M059J (cell line): Measurements from ENCODE around the gene CTBP1. TPM values are rescaled to one million over a fixed set of nuclear protein-coding genes. Genes with fewer than 3 reads are reported as not detected.

Source experiments
- DNase-seq: peaks from one replicate; pipeline ENCODE4 v3.0.0-alpha.2; 2012; ENCODE audit warnings: low read depth
- total RNA-seq: library from RNA; depleted of rRNA; stranded (reverse); fragments of >200 nt; shearing (Covaris generic); gene quantifications from 2 replicates; pipeline ENCODE4 v1.2.3, GENCODE V29; 2014

The CTBP1 gene
- total RNA-seq, 1 experiment from 2014 or later = 166 TPM

DNA sequence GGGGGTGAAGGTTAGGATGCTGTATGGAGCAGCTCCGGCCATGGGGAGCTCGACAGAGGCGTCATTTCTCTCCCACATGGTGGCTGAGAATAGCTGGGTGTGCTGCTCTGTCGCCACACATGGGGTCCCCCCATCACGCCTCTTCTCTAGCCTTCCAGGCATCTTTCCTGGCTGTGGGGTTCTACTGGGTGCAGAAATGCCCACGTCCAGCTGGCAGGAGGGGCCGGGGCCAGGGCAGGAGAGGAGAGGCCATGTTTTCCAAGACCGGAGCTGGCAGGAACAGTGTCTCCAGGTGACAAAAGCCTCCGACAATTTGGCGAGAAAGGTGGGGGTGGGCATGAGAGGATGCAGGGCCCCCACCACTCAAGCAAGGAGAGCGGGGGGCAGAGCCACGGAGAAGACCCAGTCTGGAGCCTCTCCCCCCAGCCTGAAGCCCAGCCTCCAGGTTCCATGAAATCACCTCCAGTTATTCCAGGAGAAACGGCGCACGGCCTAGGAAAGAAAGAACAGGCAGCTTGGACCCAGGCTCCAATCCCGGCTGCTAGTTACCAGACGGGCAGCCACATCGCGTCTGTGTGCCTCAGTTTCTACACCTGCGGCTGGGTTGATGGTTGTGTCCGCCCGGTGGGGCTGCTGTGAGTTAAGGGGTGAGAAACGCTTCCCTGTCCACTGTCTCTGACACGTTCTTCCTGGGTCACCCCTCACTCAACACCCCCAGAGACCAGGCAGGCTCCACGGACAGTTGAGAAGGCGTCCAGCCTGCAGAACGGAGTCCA is 49.2 kb downstream of the CTBP1 start:
- no peak for DNase-seq

DNA sequence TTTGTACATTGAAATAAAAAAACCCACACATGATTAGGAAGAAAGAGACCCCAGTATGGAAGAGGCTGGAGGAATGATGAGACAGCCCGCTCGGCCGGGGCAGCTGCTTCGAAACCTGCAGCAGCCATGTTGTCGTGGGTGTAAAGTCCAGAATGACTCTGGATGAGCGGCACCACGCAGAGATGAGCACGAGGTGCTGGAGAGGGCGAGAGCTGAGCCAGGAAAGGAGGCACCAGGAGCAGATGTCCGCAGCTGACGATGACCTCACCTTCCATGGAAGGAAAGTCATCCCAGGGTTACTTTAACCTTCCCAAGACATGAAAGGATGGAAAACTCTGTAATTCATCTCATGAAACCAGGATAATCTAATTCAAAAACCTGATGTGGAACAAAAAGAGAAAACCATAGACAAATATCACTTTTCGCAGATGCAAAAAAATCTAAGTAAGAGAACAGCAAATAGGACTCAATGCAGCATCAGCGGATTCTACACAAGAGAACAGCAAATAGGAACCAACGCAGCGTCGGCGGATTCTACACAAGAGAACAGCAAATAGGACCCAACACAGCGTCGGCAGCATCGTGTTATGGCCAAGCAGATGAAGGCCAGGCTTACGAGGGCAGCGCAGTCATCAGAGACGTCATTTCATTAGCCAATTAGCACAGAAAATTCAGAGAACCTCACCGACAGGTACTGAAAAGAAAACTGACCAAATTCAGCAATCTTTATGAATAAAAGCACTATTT is 50.7 kb downstream of the CTBP1 start:
- no peak for DNase-seq

DNA sequence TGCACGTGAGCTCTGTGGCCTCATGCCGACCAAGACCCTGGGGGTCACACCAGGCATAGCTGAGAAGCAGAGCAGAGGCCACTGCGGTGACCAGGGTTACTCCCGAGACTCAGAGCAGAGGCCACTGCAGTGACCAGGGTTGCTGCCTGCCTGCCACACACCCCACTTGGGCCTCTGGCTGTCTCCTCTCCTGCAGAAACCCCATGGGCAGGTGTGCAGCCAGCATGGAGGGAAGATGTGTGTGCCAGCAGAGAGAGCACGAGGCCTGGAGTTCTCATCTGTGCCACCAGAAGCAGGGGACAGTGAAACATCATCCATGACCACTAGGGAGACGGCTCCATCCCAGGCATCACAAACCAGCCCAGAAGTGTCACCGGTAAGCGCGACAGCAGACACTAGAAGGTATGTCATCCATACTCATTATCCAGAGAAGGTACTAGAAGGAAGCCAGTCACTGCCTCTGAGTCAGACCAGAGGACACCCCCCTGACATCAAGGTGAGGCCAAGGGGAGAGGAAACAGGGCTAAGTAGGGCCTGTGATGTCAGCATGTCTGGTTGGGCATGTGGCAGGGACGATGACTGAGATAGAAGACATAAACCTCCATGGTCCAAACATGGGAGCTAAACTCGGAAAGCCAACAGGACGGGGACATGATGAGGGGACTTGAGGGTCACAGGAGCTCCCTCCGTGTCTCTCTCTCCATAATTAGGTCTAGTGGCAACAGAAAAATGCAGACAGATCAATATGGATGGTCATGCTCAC is 52.3 kb downstream of the CTBP1 start:
- no peak for DNase-seq

DNA sequence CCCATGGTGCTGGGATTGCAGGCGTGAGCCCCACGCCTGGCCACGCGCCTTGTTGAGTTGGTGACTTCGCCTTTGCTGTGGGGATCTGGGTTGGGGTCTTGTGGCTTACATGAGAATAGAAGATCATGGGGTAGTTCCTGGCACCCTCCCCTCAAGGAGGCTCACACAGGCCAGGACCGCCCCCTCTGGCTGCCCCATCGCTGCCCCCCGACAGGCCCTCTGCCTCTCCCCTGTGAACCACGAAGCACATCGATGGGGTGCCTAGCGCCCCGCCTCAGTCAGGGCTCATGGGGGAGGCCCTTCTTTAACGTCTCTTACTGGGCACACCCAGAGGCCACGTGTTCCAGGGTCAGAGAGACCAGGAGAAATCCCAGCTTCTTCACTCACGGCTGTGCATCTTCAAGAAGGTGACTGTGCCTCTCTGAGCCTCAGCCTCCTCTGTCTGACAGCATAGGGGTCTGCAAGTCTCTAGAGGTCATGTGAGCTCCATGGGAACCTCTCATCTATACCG is 53.0 kb downstream of the CTBP1 start:
- DNase-seq = no peak

DNA sequence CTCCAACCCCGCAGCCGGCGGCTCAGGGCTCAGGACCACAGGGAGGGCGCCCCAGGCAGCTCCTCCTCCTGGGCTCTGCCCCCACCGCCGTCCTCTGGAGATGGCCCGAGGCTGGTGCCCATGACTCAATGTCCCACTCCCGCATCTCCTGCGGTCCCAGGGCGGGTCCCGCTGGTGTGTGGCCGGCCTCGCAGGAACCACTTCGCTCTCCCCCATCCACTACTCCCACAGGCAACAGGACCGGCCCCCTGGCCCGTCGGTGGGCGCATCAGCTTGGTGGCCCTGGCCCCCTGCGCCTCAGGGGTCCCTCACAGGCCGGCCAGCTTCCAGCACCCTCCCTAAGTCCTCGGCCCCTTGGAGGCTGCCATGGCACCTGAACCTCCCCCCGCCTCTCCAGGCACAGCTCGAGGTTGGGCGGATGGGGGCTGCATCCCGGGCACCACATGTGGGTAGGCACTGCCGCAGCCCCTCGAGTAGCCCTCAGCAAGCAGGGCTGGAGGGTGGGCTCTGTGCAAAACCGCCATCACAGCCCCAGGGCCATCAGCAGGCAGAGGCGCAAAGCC is 53.7 kb downstream of the CTBP1 start:
- no peak for DNase-seq

DNA sequence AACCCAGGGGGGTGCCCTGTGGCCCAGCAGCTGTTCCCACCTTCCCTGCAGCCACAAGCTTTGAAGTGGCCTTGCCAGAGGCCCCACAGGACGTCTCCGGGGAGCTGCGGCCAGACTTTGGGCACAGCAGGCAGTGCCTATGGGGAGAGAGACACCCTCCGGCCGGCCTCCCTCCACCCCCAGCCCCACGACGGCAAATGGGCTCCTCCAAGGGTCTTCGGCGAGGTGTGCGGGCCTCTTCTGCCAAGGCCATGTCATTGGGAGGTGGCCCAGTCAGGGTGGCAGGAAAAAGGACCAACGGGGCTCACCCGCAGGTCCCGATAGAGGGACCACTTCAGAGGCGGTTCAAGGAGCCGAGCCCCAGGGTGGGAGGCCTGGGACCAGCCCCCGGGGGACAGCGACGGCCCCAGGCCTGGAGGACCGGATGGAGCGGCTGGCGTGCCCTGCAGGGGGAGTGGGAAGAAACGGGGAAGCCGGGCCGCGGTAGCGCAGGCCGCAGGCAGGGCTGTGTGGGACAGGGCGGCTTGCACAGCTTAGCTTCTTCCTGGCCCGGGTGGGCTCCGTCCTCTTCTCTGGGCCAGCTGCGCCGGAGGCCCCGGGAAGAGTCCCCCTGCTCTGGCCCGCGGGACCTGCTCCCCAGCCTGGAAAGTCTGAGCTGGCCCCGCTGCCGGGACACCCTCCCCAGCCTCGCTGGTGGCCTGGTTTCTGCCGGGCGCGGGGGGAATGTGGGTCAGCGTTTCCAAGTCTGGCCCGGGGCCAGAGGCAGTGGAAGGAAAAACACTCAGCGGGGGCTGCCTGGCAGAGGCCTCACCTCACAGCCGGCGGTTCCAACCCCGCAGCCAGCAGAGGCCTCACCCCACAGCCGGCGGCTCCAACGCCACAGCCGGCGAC is 54.7 kb downstream of the CTBP1 start:
- DNase-seq = peak; percentile 12

DNA sequence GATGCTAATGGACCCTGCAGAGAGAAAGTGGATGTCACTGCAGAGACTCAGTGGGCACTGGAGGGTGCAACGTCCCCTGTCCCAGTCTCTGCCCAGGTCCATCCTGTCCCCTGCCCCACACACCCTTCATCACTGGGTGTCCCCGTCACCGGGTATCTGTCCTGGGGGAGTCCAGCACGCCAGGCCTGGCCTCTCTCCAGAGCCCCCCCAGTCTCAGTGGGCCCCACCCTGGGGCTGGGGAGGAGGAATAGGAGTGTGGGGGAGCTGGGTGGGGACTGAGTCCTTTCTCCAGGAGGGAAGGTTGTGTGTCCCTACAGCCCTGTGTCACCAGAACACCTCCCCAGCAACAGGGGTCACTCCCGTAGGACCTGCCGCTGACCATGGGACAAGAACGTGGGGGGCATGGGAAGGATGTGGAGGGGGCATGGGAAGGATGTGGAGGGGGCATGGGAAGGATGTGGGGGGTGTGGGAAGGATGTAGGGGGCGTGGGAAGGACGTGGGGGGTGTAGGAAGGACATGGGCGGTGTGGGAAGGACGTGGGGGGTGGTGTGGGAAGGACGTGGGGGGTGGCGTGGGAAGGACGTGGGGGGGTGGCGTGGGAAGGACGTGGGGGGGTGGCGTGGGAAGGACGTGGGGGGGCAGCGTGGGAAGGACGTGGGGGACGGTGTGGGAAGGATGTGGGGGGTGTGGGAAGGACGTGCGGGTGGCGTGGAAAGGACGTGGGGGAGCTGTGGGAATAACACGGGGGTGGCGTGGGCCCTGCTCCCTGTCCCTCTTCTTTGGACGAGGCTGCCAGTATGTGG is 55.5 kb downstream of the CTBP1 start:
- no peak for DNase-seq

DNA sequence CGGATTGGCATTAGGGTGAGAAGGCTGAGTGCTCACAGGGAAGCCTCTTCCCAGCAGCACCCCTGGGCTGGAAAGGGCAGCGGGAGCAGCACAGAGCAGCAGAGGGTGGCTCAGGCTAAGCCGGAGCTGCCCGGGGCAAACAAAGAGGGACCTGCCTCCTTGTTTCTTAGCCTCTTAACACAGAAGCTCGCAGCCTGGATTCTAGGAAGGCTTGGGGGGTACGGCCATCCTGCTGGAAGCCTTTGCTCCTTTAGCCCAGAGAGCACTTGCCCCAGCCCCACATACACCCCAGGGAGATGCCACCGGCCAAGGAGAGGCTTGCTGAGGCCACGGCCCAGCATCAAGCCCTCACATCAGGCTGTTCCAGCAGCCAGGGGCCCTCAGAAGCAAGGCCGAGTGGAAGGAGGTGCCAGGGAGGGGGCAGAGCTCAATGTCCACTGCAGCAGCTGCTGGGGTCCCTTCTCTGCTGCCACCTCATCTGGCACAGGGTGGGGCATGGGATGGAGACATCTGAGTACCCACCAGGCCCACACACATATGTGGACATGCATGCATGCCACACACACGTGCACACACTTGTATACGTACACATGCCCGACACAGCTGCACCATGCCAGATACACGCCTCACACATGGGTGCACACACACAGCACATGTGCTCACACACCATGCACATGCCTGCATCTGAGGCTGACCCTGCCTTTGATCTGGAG is 56.3 kb downstream of the CTBP1 start:
- DNase-seq = peak; percentile 66

DNA sequence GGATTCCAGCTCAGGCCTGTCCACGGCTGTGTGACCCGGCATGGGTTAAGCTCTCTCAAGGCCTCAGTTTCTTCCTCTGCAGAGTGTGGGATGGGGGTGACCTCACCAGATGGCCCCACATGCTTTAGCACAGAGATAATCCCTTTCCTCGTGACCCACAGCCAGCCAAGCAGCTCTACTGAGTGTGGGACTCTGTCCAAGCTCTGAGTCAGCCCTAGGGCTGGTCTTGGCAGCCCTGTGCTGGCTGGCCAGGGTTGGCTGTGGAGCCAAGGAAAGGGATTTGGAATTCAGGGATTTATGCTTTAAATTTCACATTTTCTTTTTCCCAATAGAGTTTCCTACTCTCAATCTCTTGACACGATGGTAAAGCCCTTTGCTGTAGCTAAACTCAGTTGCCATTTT is 56.8 kb downstream of the CTBP1 start:
- DNase-seq = peak; percentile 93

DNA sequence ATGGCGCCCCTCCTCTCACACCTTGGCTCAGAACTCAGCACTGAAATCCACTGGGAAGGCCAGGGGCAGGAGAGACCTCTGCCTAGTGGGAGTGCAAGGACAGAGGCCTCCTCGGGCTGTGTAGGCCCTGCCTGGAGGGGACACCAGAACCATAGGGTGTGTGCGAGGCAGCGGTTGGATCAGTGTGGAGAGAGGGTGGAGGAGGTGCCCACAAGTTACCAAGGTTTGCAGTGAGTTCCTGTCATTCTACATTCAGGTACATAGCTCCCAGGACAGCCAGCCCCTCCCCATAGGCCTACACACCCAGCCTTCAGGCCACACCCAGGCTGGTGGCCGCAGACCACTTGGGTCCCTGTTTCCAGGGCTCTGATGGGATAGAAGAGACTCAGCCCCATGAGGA is 57.3 kb downstream of the CTBP1 start:
- no peak for DNase-seq

DNA sequence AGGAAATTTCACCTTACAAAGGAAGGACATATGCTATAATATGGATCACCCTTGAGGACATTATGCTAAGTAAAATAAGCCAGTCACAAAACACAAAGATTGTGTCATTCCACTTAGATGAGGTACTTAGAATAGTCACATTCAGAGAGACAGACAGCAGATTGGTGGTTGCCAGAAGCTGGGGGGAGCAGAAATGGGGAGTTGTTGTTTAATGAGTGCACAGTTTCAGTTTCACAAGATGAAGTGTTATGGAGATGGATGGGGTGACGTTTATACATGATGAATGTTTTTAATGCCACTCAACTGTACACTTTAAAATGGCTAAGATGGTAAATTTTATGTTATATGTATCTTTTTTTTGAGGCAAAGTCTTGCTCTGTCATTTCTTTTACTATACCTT is 61.7 kb downstream of the CTBP1 start:
- DNase-seq = no peak

DNA sequence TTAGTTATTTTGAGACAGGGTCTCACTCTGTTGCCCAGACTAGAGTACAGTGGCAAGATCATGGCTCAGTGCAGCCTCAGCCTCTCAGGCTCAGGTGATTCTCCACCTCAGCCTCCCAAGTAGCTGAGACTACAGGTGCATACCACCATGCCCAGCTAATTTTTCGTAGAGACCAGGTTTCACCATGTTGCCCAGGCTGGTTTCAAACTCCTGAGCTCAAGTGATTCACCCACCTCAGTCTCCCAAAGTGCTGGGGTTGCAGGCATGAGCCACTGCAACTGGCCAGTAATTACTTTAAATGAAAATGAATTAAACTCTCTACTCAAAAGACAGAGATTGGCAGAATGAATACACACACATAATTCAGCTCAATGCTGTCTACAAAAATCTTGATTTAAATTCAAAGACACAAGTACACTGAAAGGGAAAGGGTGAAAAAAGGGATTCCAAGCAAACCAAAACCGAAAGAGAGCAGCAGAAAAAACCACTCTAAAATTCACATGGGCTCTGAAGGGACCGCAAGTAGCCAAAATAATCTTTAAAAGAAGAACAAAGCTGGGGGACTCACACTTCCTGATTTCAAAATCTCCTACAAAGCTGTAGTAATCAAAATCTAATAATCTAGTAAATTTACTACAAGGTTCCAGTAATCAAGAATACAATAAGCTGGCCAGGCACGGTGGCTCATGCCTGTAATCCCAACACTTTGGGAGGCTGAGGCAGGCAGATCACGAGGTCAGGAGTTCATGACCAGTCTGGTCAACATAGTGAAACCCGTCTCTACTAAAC is 64.8 kb downstream of the CTBP1 start:
- DNase-seq = no peak

DNA sequence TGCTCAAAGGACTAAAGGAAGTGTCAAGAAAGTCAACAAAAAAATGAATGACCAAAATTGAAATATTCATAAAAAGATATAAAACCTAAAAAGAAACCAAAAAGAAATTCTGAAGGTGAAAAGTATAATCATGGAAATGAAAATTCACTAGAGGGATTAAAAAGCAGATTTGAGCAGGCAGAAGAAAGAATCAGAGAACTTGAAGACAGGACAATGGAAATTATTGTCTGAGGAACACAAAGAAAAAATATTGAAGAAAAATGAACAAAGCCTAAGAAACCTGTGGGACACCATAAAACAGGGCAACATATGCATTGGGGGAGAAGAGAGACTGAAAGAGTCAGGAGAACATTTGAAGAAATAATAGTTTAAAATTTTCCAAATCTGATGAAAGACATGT is 66.6 kb downstream of the CTBP1 start:
- no peak for DNase-seq

DNA sequence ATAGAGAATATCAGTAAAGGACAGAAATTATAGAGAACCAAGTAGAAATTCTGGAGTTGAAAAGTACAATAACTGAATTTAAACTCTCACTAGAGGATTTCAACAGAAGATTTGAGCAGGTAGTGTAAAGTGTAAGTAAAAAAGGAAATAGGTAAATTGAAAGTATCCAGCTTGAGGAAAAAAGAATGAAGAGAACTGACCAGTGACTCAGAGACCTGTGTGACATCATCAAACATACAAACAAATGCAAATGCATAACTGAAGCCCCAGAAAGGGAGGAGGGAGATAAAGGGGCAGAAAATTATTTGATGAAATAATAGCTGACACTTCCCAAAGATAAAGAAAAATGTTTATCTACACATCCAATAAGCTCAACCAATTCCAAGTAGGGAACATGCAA is 68.3 kb downstream of the CTBP1 start:
- no peak for DNase-seq

DNA sequence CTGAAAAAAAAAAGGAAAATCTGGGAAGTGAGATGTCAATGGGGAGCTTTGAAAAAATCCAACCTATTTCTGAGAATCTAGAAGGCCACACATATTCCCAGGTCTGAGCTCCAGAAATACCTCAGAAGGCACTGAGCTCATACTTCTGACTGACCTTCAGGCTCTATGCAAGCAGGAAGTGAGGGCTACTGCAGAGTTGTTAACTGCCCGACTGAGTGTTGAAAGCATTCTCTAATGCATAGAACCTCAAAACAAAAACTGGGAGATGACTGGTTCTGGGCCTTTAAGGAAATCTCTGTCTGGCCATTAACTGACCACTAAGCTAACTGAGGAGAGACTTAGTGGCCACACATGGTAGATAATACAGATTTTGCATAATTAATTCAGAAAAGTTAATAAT is 69.0 kb downstream of the CTBP1 start:
- no peak for DNase-seq

DNA sequence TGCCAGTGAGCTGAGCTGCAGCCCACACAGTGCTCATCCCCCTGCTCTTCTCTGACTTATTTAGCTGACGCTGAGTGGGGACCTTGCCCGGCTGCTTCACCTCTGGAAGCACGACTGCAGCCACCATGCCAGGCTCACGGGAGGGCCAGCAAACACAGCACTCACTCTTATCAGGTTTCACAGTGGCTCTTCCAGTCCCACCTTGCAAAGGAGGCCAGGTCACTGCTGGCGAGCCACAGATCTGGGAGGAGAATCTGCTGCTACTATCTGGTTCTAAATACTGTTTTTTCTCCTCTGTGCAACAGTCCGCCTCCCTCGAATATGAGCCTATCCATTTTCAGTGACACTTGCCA is 69.9 kb downstream of the CTBP1 start:
- no peak for DNase-seq

DNA sequence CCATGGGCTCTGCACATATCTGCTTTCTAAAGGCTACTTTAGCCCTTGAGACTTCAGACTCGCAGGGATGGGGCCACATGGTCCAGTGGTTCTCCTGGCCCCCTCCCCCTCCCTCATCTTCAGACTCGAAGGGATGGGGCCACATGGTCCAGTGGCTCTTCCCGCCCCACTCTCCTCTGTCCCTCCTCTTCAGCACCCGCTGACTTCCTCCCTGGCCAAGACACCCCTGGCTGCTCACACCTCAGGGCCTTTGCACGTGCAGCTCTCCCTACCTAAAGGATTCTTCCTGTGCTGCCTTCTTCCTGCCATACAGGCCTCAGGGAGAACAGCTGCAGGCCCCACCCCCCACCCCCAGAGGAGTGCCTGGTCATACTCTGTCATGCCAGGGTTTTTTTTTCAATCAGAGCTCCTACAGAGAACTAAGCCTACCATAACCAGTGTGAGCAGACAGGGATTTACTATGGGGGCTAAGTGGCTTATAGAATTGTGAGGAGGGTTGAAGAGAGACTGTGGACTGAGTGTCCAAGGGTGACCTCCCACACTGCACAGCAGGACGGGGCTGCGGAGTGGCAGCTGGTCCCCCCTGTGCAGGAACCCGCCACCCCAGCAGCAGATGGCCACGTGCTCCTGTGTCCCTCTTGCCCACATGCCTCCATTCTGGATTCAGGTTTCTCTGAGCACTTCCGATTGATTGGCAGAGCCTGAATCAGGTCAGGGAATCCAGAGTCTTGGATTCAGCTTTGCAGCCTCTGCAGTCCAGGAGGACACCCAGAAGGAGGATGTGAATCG is 70.4 kb downstream of the CTBP1 start:
- DNase-seq = no peak
